ENCODE data around the gene VPS52.
"Not testable (repeated sequence)": the region's sequence is repeated elsewhere in the genome, so short reads cannot be mapped to it uniquely, and the experiment has no call there.

VPS52 gene

DNA sequence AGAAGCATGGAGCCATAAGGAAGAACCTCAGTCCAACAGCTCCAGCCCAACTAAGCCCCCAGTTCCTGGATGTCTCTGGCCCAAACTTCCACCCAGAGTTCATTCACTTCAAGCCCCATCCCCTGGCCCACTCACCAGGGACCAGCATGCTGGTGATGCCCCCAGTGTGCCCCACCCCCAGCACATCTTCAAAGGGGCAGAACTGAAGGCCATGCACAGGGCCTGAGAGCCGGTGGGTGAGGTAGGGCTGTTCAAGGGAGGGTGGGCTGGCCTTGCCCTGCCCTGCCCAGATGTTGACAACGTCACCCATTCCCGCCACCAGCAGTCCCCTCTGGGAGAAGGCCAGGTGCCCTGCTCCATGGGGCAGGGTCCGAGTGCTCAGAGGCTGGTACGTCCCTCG lies 8.9 kb upstream of the VPS52 start:
- no peak for DNase-seq (ENCODE audit: low read depth in 2 of 2)

DNA sequence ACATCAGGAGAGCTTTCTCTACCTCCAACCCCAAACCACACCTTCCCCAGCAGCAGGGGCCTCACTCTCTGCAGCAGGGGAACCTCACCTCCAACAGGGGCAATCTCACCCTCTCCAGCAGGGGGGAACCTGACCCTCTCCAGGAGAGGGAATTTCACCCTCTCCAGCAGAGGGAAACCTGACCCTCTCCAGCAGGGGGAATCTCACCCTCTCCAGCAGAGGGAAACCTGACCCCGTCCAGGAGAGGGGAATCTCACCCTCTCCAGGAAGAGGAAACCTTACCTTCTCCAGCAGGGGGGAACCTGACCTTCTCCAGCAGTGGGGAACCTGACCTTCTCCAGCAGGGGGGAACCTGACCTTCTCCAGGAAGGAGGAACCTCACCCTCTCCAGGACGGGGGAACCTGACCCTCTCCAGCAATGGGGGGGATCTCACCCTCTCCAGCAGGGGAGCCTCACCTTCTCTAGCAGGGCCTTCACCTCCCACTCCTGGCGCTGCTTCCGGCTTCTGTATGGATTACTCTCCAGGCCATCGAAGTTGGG lies 8.4 kb upstream of the VPS52 start:
- no peak for DNase-seq (ENCODE audit: low read depth in 2 of 2)

DNA sequence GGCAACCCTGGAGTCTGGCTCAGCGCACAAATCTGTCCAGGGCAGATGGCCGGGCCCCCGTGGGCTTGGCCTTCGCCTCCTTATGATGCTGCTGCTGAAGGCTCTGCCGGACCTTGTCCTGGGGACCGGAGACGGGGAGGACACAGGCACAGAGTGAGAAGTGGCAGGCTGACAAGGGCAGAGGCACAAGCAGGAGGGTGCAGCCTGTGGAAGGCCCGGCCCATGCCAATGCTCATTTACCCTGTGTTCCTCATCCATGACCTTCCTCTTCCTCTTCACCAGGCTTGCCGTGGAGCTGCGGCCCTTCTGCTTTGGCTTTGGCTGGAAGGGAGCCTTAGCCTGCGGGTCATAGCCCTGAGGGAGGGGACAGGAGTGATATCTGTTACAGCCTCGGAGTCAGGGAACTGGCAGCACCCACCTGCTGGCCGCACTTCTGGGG lies 7.6 kb upstream of the VPS52 start:
- DNase-seq (ENCODE audit: low read depth in 2 of 2): no peak

DNA sequence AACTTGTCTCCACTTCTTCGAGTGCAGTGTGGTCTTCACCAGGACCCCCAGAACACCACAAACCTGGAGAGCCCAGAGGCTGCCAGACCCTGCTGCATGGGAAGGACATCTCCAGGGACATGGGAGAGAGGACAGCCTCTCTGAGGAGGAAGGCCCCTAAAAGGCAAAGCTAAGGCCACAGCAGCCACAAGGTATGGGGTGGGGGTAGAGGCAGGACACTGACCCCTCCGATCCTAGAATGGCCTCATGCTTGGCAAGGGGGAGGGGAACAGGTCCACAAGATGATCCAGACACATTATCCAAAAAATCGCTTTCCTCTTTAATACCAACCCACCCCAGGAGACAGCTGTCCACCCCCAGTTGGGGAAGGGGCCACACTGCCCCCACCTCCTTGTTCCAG lies 7.1 kb upstream of the VPS52 start:
- DNase-seq (ENCODE audit: low read depth in 2 of 2): no peak

DNA sequence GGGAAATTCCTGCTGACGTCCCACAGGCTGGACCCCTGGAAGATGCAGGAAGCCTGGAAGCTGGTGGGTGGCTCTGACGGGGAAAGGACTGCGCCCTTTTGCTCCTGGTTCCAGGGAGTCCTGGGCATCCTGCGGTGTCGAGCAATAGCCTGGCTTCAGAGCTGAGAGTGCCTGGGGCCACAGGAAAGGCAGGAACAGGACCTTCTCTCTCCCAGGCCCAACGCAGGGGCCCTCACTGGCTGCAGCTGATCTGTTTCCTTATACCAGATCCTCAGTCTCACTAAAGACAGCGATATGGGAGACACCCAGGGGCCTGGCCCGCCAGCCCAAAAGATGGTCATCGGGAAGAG lies 6.7 kb upstream of the VPS52 start:
- DNase-seq (ENCODE audit: low read depth in 2 of 2): no peak

DNA sequence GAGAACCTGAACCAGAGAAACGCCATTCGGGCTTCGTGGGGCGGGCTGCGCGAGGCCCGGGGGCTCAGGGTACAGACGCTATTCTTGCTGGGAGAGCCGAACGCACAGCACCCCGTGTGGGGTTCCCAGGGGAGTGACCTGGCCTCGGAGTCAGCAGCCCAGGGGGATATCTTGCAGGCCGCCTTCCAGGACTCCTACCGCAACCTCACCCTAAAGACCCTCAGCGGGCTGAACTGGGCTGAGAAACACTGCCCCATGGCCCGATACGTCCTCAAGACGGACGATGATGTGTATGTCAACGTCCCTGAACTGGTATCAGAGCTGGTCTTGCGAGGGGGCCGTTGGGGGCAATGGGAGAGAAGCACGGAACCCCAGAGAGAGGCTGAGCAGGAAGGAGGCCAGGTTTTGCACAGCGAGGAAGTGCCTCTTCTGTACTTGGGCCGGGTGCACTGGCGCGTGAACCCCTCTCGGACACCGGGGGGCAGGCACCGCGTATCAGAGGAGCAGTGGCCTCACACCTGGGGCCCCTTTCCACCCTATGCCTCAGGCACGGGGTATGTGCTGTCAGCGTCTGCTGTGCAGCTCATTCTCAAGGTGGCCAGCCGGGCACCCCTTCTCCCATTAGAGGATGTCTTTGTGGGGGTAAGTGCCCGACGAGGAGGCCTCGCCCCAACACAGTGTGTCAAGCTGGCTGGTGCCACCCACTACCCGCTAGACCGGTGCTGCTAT lies 6.2 kb upstream of the VPS52 start:
- DNase-seq (ENCODE audit: low read depth in 2 of 2): no peak

DNA sequence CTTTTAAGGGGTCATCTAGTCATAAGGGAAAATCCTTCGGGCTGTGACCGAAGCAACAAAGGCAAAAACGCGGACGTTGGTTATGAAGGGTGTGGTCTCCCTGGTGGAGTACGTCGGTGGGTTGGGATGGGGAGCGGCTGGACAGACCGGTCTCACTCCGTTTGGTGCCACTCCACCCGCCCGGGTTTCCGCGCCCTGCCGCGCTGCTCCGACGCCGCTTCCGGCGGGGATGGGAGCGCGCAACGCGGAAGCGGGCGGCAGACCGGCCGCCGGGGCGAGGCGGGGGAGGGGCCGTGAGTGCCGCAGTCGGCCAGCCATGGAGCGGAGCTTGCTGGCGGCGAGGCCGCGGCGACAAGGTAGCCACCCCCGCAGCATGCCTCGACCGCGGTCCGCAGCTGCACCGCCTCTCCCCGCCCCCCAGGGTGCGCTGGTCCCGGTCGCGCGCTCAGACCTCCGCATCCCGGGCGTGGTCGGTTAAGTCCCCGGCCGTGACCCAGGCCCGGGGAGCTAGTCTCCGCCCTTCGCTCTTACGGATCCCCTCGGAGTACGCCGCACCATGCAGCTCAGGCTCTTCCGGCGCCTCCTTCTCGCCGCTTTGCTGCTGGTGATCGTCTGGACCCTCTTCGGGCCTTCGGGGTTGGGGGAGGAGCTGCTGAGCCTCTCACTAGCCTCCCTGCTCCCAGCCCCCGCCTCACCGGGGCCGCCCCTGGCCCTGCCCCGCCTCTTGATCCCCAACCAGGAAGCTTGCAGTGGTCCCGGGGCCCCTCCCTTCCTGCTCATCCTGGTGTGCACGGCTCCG lies 5.4 kb upstream of the VPS52 start, which contains the start of gene B3GALT4:
Gene B3GALT4 (plus strand): TSS at position 260 of the 799 bp plus-strand sequence. CDS start 297 bp downstream, at position 557.
- DNase-seq (ENCODE audit: low read depth in 2 of 2): peak in 1 of 2 donors; percentile 46

DNA sequence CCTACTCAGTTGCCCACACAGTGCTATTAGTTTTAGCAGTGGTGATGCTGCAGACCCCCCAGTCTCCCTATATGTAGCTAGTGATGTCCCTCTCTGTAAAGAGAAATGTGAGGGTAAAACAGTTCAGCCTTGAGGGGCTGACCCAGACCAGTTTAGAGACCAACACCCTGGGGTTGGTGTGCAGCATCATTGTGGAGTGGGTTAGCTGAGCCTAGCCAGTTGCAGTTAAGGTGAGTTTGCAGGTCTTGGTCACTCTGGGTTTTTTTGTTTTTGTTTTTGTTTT lies 4.8 kb upstream of the VPS52 start:
- DNase-seq (ENCODE audit: low read depth in 2 of 2): no peak

DNA sequence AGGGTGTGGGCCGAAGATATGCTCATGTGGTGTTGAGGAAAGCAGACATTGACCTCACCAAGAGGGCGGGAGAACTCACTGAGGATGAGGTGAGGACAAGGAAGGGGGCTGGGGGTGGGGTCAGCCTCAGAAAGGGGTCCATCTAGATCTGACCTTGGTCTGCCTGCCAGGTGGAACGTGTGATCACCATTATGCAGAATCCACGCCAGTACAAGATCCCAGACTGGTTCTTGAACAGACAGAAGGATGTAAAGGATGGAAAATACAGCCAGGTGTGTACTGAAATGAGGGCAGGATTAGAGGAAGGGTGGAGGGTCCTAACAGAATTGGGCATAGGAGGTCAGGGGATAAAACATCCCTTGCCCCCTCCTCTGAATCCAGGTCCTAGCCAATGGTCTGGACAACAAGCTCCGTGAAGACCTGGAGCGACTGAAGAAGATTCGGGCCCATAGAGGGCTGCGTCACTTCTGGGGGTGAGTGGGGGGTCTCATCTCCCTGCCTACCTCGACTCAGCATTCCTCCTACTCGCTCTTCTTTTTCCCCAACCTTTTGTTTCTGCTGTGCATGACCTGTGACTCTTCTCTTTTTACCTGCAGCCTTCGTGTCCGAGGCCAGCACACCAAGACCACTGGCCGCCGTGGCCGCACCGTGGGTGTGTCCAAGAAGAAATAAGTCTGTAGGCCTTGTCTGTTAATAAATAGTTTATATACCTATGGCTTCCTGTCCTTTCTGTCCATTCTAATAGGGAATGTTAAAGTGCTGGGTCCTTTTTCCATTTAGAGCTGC lies 4.3 kb upstream of the VPS52 start:
- DNase-seq (ENCODE audit: low read depth in 2 of 2): not testable (repeated sequence)

DNA sequence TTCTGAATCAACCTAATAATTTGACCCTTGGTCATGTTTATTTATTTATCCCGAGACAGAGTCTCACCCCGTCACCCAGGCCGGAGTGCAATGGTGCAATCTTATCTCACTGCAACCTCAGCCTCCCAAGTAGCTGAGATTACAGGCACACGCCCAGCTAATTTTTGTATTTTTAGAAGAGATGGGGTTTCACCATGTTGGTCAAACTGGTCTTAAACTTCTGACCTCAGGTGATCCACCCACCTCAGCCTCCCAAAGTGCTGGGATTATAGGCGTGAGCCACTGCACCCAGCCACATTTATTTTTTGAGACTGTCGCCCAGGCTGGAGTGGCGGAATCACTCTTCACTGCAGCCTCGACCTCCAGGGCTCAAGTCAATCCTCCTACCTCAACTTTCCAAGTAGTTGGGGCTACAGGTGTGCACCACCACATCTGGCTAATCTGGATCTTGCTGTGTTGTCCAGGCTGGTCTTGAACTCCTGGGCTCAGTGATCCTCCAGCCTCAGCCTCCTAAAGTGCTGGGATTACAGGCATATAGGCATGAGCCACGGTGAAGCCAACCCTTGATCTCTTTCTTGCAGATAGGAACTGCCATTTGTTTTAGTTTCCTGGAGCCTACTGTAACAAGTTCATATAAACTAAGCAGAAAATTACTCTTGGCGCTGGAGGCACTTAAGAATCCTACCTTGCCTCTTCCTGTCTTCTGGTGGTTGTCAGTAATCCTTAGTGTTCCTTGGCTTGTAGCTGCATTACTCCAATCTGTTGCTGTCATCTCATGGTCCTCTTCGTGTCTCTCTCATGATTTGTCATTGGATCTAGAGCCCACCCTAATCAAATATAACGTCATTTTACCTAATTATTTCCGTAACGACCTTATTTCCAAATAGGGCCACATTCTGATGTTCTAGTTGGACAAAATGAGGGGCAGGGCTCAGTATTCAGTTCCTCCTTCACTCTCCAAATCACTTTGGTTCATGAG lies 2.5 kb upstream of the VPS52 start:
- no peak for DNase-seq (ENCODE audit: low read depth in 2 of 2)

DNA sequence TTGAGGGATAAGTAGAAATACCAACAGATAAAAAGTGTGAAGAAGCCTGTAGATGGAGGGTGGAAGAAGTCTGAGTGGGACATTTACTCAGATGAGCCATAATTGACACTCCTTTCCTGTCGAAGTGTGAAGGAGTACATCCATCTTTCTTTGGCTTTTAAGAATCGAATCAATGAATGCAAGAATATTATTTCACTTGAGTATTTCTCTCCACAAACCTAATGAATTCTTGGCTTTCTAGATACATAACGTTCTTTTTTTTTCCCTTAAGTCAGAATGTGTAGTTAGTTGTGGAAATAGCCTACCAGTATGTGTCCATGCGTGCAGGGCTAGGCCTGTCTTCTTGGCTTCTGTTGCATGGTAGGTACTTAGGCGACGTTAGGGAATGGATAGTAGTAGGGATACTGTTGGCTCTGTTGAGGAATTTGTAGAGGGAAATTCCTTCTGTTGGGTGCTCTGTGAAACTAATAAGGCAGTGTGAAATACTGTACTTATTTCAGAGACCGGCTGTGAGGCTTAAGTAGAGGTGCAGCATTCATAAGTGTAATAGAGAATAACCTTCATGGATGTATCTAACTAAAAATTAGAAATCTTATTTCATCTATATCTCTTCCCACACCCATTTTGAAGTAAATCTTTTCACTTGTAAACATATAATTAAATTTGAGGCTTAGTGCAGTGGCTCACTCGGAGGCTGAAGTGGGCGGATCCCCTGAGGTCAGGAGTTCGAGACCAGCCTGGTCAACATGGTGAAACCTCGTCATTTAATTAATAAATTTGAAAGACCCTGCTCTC lies 1.6 kb upstream of the VPS52 start:
- no peak for DNase-seq (ENCODE audit: low read depth in 2 of 2)

DNA sequence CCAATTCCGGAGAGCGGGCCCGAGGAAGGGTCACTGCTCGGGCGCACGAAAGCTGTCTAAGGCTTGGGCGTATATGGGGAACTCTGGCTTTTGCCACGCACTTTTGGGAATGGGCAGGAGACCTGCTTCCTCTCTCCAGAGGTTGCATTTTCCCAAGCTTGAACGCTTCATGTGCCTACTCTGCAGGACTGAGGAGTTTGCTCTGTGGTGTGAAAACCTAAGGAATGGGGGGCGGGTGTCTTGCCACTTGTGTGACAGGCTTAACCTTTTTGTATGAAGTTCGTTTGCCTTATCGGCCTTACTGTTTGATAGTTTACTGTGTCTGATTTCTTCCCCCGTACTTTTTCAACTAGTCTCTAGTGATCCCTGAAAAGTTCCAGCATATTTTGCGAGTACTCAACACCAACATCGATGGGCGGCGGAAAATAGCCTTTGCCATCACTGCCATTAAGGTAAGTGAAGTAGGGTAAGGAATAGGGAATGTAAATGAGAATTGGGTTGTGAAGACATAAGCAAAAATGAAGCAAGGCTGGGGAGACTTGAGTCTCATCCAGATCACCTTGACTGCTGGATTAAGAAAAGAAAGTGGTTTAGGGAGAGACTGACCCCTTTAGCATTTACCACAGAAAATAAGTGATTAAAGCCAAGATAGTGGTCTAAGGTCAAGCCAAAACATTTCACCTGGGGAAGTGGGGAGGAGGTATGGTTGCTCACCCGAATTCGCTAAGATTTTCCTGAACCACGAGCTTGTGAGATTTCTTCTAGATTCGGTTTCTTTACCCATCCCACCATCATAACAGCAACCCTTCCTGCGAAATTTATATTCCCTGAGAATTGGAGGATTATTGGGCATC lies 826 bp upstream of the VPS52 start:
- DNase-seq (ENCODE audit: low read depth in 2 of 2): no peak

DNA sequence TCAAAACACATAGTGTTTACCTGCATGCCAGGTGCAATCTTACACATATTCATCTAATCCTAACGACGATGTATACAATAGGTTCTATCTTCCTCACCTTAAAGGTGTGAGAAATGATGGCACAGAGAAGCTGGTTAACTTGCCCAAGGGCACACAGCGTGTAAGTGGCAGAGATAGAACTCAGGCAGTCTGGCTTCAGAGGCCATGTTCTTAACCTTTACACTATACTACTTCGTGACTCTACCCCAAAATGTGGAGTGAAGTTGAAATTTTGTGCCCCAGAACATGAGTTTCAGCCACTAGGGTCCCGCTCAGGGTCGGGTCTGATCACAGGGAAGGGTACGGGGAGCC lies 584 bp downstream of the VPS52 start:
- DNase-seq (ENCODE audit: low read depth in 2 of 2): no peak

DNA sequence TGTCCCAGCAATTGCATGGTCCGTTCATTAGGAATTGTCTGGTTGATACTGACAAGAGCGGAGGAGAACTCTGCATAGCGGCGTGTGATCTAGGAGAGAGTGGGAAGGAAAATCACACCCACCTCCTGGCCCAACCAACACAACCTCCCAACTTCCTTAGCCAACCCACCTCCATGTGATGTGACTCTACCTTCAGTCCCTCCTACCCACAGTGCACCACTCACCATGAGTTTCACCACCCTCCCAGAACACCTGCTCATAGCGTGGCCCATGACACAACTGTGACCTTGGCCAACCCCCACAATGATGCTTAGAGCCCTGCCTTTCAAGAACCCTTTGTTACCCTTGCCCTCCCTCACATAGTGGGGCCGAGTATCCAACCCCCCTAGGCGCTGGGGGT lies 7.7 kb downstream of the VPS52 start:
- DNase-seq (ENCODE audit: low read depth in 2 of 2): no peak

DNA sequence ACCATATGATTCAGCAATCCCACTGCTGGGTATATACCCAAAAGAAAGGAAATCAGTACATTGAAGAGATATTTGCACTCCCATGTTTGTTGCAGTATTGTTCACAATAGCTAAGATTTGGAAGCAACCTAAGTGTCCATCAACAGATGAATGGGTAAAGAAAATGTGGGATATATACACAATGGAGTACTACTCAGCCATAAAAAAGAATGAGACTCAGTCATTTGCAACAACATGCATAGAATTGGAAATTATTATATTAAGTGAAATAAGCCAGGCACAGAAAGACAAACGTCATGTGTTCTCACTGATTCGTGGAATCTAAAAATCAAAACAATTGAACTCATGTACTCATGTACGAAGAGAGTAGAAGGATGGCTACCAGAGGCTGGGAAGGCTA lies 9.2 kb downstream of the VPS52 start:
- not testable (repeated sequence) for DNase-seq (ENCODE audit: low read depth in 2 of 2)

DNA sequence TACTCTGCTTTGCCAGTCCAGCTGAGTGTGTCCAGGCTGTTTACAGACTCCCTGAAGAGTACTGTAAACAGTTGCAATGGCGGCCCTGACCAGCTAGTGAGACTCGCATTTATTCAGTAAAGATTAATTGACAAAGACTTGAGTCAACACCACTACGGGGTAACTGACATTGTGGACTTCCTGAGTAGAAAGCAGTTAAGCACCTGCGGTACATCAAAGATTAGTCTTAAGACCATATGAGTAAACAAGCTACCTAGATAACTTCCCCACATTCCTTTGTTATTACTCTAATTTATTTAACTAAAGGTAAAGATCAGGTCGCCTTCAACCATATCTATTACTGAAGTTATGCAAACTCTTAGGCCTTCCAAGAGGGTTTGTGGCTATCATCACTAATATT lies 12.6 kb downstream of the VPS52 start:
- no peak for DNase-seq (ENCODE audit: low read depth in 2 of 2)

DNA sequence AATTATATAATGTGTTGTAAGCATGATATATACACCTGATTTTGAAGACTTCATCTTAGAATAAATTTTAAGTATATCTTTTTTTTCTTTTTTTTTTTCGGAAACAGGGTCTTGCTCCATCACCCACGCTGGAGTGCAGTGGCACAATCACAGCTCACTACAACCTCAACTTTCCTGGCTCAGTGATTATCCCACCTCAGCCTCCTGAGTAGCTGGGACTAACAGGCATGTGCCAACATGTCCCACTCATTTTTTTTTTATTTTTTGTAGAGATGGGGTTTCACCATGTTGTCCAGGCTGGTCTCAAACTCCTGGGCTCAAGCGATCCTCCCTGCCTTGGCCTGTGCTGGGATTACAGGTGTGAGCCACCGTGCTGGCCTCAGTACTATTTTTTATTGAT lies 17.1 kb downstream of the VPS52 start:
- no peak for DNase-seq (ENCODE audit: low read depth in 2 of 2)

DNA sequence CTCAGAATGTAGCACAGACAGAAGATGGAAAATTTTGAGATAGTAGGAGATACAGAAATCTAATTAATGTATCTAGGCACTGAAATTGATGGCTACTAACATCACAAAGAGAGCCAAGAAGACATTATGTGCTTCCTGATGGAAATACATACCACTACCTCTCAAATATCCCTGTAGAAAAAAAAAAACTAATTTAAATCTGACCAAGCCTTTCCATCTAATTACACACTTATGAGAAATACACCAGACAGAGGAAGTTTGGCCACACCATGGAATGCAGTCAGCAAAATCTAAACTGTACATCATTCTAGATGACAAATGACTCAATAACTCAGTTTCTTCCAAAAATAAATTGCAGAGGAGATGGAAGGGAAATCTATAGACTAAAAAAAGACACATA lies 18.9 kb downstream of the VPS52 start:
- no peak for DNase-seq (ENCODE audit: low read depth in 2 of 2)

DNA sequence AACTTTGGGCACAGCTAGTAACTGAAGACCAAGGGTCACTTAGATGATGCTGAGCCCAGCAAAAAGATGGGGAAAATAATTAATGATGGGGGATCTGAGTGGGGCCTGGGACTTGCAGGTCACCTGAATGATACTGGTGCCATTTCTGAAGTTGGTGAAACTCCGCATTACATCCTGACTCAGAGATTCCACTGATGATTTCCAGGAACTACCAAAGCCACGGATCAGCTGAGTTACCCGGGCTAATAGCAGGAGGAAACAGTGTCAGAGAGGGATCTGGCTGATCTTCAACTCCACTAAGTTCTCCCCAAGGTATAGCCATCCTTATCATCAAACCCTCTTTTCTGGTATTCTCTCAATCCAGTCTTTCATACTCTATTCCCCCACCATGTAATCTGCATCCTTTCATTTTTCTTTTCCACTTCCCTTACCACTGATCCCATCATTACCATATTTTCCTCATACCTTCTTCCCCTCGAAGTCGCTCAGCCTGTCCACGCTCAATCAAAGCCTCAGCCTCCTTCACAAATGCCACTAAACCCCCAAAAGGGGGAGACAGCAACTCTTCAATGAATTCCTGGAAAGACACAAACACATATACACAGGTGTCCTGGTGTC lies 20.2 kb downstream of the VPS52 start:
- DNase-seq (ENCODE audit: low read depth in 2 of 2): no peak
